ENCODE results near the gene CPXM2. TPM values are rescaled to one million over a fixed set of nuclear protein-coding genes. Genes with fewer than 3 reads are reported as not detected.

CPXM2 gene
- total RNA-seq, 1 donor from 2014 or later, result 0.14 TPM

GRCh38 chr10:123922126-123922525 is 30.5 kb upstream of the CPXM2 start:
- no peak overlapping the region for H3K27ac Mint-ChIP-seq
- no peak overlapping the region for H3K4me3 Mint-ChIP-seq (ENCODE audit: low read depth)
- TF ChIP-seq CTCF (IDR thresholded peaks at IDR 0.05; ENCODE audit: unreplicated experiment), result no peak
- peaks cover 14% of the 10 kb centered on the region for H3K9me3 Mint-ChIP-seq (ENCODE audit: low read depth)
- no peaks in the 10 kb centered on the region for H3K4me1 Mint-ChIP-seq (ENCODE audit: low read depth)
- peaks cover 1% of the 10 kb centered on the region for H3K36me3 Mint-ChIP-seq (ENCODE audit: insufficient read depth)
- peaks cover 25% of the 10 kb centered on the region for H3K27me3 Mint-ChIP-seq
- no peak for DNase-seq (ENCODE audit: low spot score, unreplicated experiment)

- Mint-ChIP-seq H3K9me3 (ENCODE audit: low read depth) (peaks cover 9% of the 10 kb centered on the region), H3K4me3 (ENCODE audit: low read depth) (no peak overlapping the region), H3K4me1 (ENCODE audit: low read depth) (peaks cover 3% of the 10 kb centered on the region), H3K27me3 (peaks cover 28% of the 10 kb centered on the region), H3K36me3 (ENCODE audit: insufficient read depth) (no peaks in the 10 kb centered on the region), H3K27ac (no peak overlapping the region)
- no peak for TF ChIP-seq CTCF (IDR thresholded peaks at IDR 0.05; ENCODE audit: unreplicated experiment)
- DNase-seq (ENCODE audit: low spot score, unreplicated experiment), result no peak
Observed at GRCh38 chr10:123916775-123917174, 25.2 kb upstream of the CPXM2 start.

GRCh38 chr10:123913688-123914268 is 22.2 kb upstream of the CPXM2 start:
- Mint-ChIP-seq H3K9me3 (ENCODE audit: low read depth) (no peaks in the 10 kb centered on the region), H3K4me1 (ENCODE audit: low read depth) (peaks cover 3% of the 10 kb centered on the region), H3K36me3 (ENCODE audit: insufficient read depth) (no peaks in the 10 kb centered on the region), H3K4me3 (ENCODE audit: low read depth) (no peak overlapping the region), H3K27me3 (peaks cover 38% of the 10 kb centered on the region), H3K27ac (no peak overlapping the region)
- no peak for DNase-seq (ENCODE audit: low spot score, unreplicated experiment)
- TF ChIP-seq CTCF (IDR thresholded peaks at IDR 0.05; ENCODE audit: unreplicated experiment), result no peak

GRCh38 chr10:123912871-123913270 is 21.3 kb upstream of the CPXM2 start:
- Mint-ChIP-seq H3K27ac (no peak overlapping the region), H3K9me3 (ENCODE audit: low read depth) (no peaks in the 10 kb centered on the region), H3K4me3 (ENCODE audit: low read depth) (no peak overlapping the region), H3K4me1 (ENCODE audit: low read depth) (peaks cover 3% of the 10 kb centered on the region), H3K27me3 (peaks cover 46% of the 10 kb centered on the region), H3K36me3 (ENCODE audit: insufficient read depth) (no peaks in the 10 kb centered on the region)
- TF ChIP-seq CTCF (IDR thresholded peaks at IDR 0.05; ENCODE audit: unreplicated experiment), result no peak
- DNase-seq (ENCODE audit: low spot score, unreplicated experiment), result no peak

GRCh38 chr10:123912466-123912865 is 20.9 kb upstream of the CPXM2 start:
- Mint-ChIP-seq H3K9me3 (ENCODE audit: low read depth) (no peaks in the 10 kb centered on the region), H3K27me3 (peaks cover 49% of the 10 kb centered on the region), H3K27ac (no peak overlapping the region), H3K4me3 (ENCODE audit: low read depth) (no peak overlapping the region), H3K36me3 (ENCODE audit: insufficient read depth) (no peaks in the 10 kb centered on the region), H3K4me1 (ENCODE audit: low read depth) (peaks cover 3% of the 10 kb centered on the region)
- DNase-seq (ENCODE audit: low spot score, unreplicated experiment), result no peak
- no peak for TF ChIP-seq CTCF (IDR thresholded peaks at IDR 0.05; ENCODE audit: unreplicated experiment)
